ENCODE results near the gene CCDC91. TPM values are rescaled to one million over a fixed set of nuclear protein-coding genes. Genes with fewer than 3 reads are reported as not detected.

Gene CCDC91
- total and polyA plus RNA-seq, 4 donors = 19.8 to 30.1 (median 28.7) TPM

DNA sequence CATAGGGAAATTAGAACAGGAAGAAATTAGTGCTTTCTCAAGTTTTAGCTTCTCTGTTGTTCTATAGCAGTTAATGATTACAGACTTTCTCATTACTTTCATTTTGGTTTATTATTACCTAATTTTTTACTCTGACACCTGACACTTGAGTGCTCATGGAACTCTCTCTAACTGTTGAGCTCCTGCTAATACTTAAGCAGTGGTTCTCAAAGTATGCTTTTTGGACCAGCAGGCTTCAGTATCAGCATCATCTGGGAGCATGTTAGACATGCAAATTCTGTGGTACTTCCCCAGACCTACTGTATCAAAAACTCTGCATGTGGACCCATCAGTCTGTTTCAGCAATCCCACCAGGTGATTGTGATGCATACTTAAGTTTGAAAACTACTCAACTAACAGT is 235.3 kb downstream of the CCDC91 start:
- Histone ChIP-seq H3K4me3 (ENCODE audit: low read length in 2 of 2) (no peak overlapping the region), H3K27me3 (ENCODE audit: control insufficient read depth in 1 of 2, insufficient read depth in 2 of 2, low read length in 1 of 2) (no peaks in the 10 kb centered on the region), H3K4me1 (ENCODE audit: control insufficient read depth in 1 of 2, insufficient read depth in 2 of 2, low read length in 2 of 2) (peaks cover 0 to 6% of the 10 kb centered on the region in 2 donors), H3K9me3 (ENCODE audit: control insufficient read depth, low read length) (peaks cover 1% of the 10 kb centered on the region), H3K36me3 (ENCODE audit: control insufficient read depth in 1 of 2, insufficient read depth in 2 of 2, low read length in 1 of 2) (no peaks in the 10 kb centered on the region), H3K27ac (ENCODE audit: low read depth in 1 of 2, low read length in 2 of 2) (no peak overlapping the region)
- DNase-seq = no peak
- ATAC-seq (ENCODE audit: low FRiP score) = no peak
- intact Hi-C loops (cut with DNase I) = no loop called here

GRCh38 chr12:28427046-28427445 is 236.8 kb downstream of the CCDC91 start:
- peaks cover 1% of the 10 kb centered on the region for H3K9me3 ChIP-seq (ENCODE audit: control insufficient read depth, low read length)
- ATAC-seq (ENCODE audit: low FRiP score) (no peak), DNase-seq (no peak)
- H3K4me1 ChIP-seq (ENCODE audit: control insufficient read depth in 1 of 2, insufficient read depth in 2 of 2, low read length in 2 of 2) = peaks cover 0 to 6% of the 10 kb centered on the region in 2 donors
- H3K27me3 ChIP-seq (ENCODE audit: control insufficient read depth in 1 of 2, insufficient read depth in 2 of 2, low read length in 1 of 2) = no peaks in the 10 kb centered on the region
- no peaks in the 10 kb centered on the region for H3K36me3 ChIP-seq (ENCODE audit: control insufficient read depth in 1 of 2, insufficient read depth in 2 of 2, low read length in 1 of 2)
- intact Hi-C loops (cut with DNase I) = no loop called here
- WGBS, 2 donors = 96 to 97% methylated on average over 3 of the region's 3 CpGs
- H3K4me3 ChIP-seq (ENCODE audit: low read length in 2 of 2) = no peak overlapping the region
- H3K27ac ChIP-seq (ENCODE audit: low read depth in 1 of 2, low read length in 2 of 2) = no peak overlapping the region

DNA sequence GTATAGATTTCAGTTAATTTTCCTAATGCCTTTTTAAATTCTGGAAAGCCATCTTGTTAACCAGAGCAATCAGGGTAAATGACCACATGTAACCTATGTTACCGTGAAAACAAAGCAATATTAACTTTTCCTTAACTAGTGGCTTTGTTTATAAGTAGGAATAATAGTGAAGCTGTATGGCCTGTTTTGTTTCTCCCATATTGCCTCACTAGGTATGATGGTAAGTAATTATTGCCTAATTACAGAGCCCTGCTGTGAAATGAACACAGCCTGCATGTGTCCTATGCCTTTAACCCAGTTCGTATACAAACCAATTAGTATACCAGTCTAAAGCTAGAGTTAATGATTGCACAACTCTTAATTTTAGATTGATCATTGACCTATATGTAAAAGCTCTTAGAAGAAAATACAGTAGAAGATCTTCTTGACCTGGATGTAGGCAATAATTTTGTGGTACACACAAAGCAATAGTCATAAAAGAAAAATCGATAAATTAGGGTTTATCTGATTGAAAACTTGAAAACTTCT is 249.9 kb downstream of the CCDC91 start:
- H3K27ac ChIP-seq (ENCODE audit: low read depth in 1 of 2, low read length in 2 of 2) = no peak overlapping the region
- H3K36me3 ChIP-seq (ENCODE audit: control insufficient read depth in 1 of 2, insufficient read depth in 2 of 2, low read length in 1 of 2) = no peaks in the 10 kb centered on the region
- 93 to 97% methylated on average over 3 of the region's 3 CpGs for WGBS, 2 donors
- intact Hi-C loops (cut with DNase I) = no loop called here
- H3K4me3 ChIP-seq (ENCODE audit: low read length in 2 of 2) = no peak overlapping the region
- H3K9me3 ChIP-seq (ENCODE audit: control insufficient read depth, low read length) = no peaks in the 10 kb centered on the region
- no peaks in the 10 kb centered on the region for H3K27me3 ChIP-seq (ENCODE audit: control insufficient read depth in 1 of 2, insufficient read depth in 2 of 2, low read length in 1 of 2)
- DNase-seq = no peak
- H3K4me1 ChIP-seq (ENCODE audit: control insufficient read depth in 1 of 2, insufficient read depth in 2 of 2, low read length in 2 of 2) = no peaks in the 10 kb centered on the region
- ATAC-seq (ENCODE audit: low FRiP score) = no peak

GRCh38 chr12:28442101-28442500 is 251.8 kb downstream of the CCDC91 start:
- ATAC-seq (ENCODE audit: low FRiP score) (no peak), DNase-seq (no peak)
- no peaks in the 10 kb centered on the region for H3K9me3 ChIP-seq (ENCODE audit: control insufficient read depth, low read length)
- WGBS, 2 donors = 86 to 93% methylated on average over 4 of the region's 4 CpGs
- H3K27me3 ChIP-seq (ENCODE audit: control insufficient read depth in 1 of 2, insufficient read depth in 2 of 2, low read length in 1 of 2) = no peaks in the 10 kb centered on the region
- H3K4me3 ChIP-seq (ENCODE audit: low read length in 2 of 2) = no peak overlapping the region
- no peak overlapping the region for H3K27ac ChIP-seq (ENCODE audit: low read depth in 1 of 2, low read length in 2 of 2)
- no peaks in the 10 kb centered on the region for H3K36me3 ChIP-seq (ENCODE audit: control insufficient read depth in 1 of 2, insufficient read depth in 2 of 2, low read length in 1 of 2)
- no peaks in the 10 kb centered on the region for H3K4me1 ChIP-seq (ENCODE audit: control insufficient read depth in 1 of 2, insufficient read depth in 2 of 2, low read length in 2 of 2)
- intact Hi-C loops (cut with DNase I) = no loop called here

DNA sequence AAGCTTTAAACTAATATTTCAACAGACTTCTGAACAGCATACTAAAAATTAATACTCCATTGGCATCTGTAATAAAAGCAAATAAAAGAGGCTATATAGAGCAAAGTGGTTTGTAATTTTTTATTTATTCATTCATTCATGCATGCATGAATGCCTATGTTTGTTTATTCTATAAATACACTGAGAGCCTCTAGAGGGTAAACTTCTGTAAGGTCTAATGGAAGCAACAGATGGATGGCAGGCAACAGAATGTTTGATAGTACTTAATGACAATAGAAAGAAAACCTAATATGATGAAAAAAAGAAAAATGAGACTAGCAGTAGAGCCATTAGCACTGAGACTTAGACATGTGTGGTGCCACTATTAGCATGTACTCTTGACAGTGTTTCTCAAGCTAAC is 253.1 kb downstream of the CCDC91 start:
- no peak for ATAC-seq (ENCODE audit: low FRiP score)
- Histone ChIP-seq H3K4me3 (ENCODE audit: low read length in 2 of 2) (no peak overlapping the region), H3K36me3 (ENCODE audit: control insufficient read depth in 1 of 2, insufficient read depth in 2 of 2, low read length in 1 of 2) (no peaks in the 10 kb centered on the region), H3K27ac (ENCODE audit: low read depth in 1 of 2, low read length in 2 of 2) (no peak overlapping the region), H3K27me3 (ENCODE audit: control insufficient read depth in 1 of 2, insufficient read depth in 2 of 2, low read length in 1 of 2) (no peaks in the 10 kb centered on the region), H3K4me1 (ENCODE audit: control insufficient read depth in 1 of 2, insufficient read depth in 2 of 2, low read length in 2 of 2) (no peaks in the 10 kb centered on the region), H3K9me3 (ENCODE audit: control insufficient read depth, low read length) (no peaks in the 10 kb centered on the region)
- intact Hi-C loops (cut with DNase I) = no loop called here
- DNase-seq = no peak

DNA sequence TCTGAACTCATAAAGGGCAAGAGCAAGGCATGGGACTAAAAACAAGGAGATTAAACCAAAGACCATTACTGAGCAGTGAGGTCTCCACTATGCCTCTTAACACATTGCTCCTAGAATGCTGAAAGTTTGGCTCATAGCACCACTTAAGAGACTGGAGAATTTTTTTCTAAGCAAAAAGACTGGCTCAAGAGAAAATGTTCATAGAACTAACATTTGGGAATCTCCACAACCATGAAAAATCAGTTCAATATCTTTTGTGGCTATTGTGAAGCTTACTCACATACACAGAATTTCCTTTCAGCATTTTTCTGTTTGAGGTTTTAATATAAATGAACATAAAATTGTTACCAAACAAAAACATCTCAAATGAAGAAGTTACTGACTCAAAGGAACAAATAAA is 255.8 kb downstream of the CCDC91 start:
- no peak for DNase-seq
- intact Hi-C loops (cut with DNase I) = no loop called here
- Histone ChIP-seq H3K9me3 (ENCODE audit: control insufficient read depth, low read length) (no peaks in the 10 kb centered on the region), H3K27ac (ENCODE audit: low read depth in 1 of 2, low read length in 2 of 2) (no peak overlapping the region), H3K36me3 (ENCODE audit: control insufficient read depth in 1 of 2, insufficient read depth in 2 of 2, low read length in 1 of 2) (no peaks in the 10 kb centered on the region), H3K4me1 (ENCODE audit: control insufficient read depth in 1 of 2, insufficient read depth in 2 of 2, low read length in 2 of 2) (no peaks in the 10 kb centered on the region), H3K27me3 (ENCODE audit: control insufficient read depth in 1 of 2, insufficient read depth in 2 of 2, low read length in 1 of 2) (no peaks in the 10 kb centered on the region), H3K4me3 (ENCODE audit: low read length in 2 of 2) (no peak overlapping the region)
- ATAC-seq (ENCODE audit: low FRiP score) = no peak

GRCh38 chr12:28453686-28454085 is 263.4 kb downstream of the CCDC91 start:
- Histone ChIP-seq H3K27ac (ENCODE audit: low read depth in 1 of 2, low read length in 2 of 2) (no peak overlapping the region), H3K4me1 (ENCODE audit: control insufficient read depth in 1 of 2, insufficient read depth in 2 of 2, low read length in 2 of 2) (no peaks in the 10 kb centered on the region), H3K9me3 (ENCODE audit: control insufficient read depth, low read length) (no peaks in the 10 kb centered on the region), H3K4me3 (ENCODE audit: low read length in 2 of 2) (no peak overlapping the region), H3K27me3 (ENCODE audit: control insufficient read depth in 1 of 2, insufficient read depth in 2 of 2, low read length in 1 of 2) (no peaks in the 10 kb centered on the region), H3K36me3 (ENCODE audit: control insufficient read depth in 1 of 2, insufficient read depth in 2 of 2, low read length in 1 of 2) (no peaks in the 10 kb centered on the region)
- no peak for ATAC-seq (ENCODE audit: low FRiP score)
- intact Hi-C loops (cut with DNase I) = no loop called here
- DNase-seq = no peak
- WGBS, 2 donors = 70 to 80% methylated on average over 4 of the region's 4 CpGs

DNA sequence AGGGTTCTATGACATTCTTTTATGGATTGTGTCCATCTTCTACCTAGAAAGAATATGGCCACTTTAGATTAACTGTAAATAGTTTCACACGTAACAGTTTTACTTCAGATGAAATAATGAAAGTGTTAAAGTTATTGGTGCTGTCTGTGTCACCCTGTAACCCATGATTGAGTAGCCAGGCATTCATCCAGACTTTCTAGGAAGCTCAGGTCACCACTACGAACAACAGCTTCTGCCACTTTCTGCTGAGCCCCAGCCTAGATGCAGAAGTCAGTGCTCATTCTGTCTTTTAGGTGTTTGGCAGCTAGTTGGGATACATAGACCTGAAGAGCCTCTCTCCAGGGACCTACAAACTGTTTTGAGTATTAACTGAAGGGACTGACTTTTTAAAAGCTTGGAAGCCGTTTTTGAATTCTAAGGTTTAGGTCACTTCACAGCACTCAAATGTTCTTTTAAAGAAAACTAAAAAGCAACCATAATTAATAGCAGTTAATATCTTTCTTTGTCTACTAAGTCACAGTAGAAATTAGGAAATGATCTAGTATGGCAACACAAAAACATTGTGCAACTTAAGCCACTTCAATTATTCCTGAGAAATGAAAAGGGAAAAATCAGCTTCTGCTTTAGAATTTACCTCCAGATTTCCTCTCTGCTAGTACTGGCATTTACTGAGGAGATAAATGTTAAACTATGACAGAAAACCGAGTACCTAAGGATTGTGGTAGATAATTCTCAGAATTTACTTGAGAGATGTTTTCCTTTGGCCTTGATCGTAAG is 266.9 kb downstream of the CCDC91 start:
- no peak for ATAC-seq (ENCODE audit: low FRiP score)
- no peaks in the 10 kb centered on the region for H3K4me1 ChIP-seq (ENCODE audit: control insufficient read depth in 1 of 2, insufficient read depth in 2 of 2, low read length in 2 of 2)
- intact Hi-C loops (cut with DNase I) = no loop called here
- DNase-seq = no peak
- 55 to 63% methylated on average over 5 of the region's 5 CpGs for WGBS, 2 donors
- no peaks in the 10 kb centered on the region for H3K27me3 ChIP-seq (ENCODE audit: control insufficient read depth in 1 of 2, insufficient read depth in 2 of 2, low read length in 1 of 2)
- H3K36me3 ChIP-seq (ENCODE audit: control insufficient read depth in 1 of 2, insufficient read depth in 2 of 2, low read length in 1 of 2) = no peaks in the 10 kb centered on the region
- H3K27ac ChIP-seq (ENCODE audit: low read depth in 1 of 2, low read length in 2 of 2) = no peak overlapping the region
- no peak overlapping the region for H3K4me3 ChIP-seq (ENCODE audit: low read length in 2 of 2)
- no peaks in the 10 kb centered on the region for H3K9me3 ChIP-seq (ENCODE audit: control insufficient read depth, low read length)

GRCh38 chr12:28457785-28458184 is 267.5 kb downstream of the CCDC91 start:
- no peak for DNase-seq
- Histone ChIP-seq H3K27me3 (ENCODE audit: control insufficient read depth in 1 of 2, insufficient read depth in 2 of 2, low read length in 1 of 2) (no peaks in the 10 kb centered on the region), H3K4me1 (ENCODE audit: control insufficient read depth in 1 of 2, insufficient read depth in 2 of 2, low read length in 2 of 2) (no peaks in the 10 kb centered on the region), H3K9me3 (ENCODE audit: control insufficient read depth, low read length) (no peaks in the 10 kb centered on the region), H3K4me3 (ENCODE audit: low read length in 2 of 2) (no peak overlapping the region), H3K36me3 (ENCODE audit: control insufficient read depth in 1 of 2, insufficient read depth in 2 of 2, low read length in 1 of 2) (no peaks in the 10 kb centered on the region), H3K27ac (ENCODE audit: low read depth in 1 of 2, low read length in 2 of 2) (no peak overlapping the region)
- no peak for ATAC-seq (ENCODE audit: low FRiP score)
- intact Hi-C loops (cut with DNase I) = no loop called here
- WGBS, 2 donors = 77 to 80% methylated on average over 3 of the region's 3 CpGs
